Adrenal gland (tissue), 5 donors: Measurements from ENCODE around the gene TRPM5.

Experiments
- POLR2A ChIP-seq, 2 donors: fragments of 450-650 bp; IDR thresholded peaks; one replicate each; pipeline ENCODE4 v1.6.1; 2017; ENCODE audit warnings: antibody characterized with exemption in 2 of 2, mild to moderate bottlenecking in 2 of 2, moderate library complexity in 1 of 2
- TF ChIP-seq, protein P1 (sequence below), 6 experiments: fragments of 450-650 bp in 4 of 6; fragments of 200-600 bp in 2 of 6; sonication (generic) in 1 of 6; IDR thresholded peaks; 1 replicate in 5 of 6; 2 replicates in 1 of 6; pipeline versions ENCODE4 v1.5.1 to v1.8.0; 2016 to 2021; ENCODE audit warnings: antibody characterized with exemption in 6 of 6, mild to moderate bottlenecking in 2 of 6, moderate library complexity in 1 of 6
- donor health status: DM: no; HTN: no; CAD: no.

- TF ChIP-seq, protein P1, sequence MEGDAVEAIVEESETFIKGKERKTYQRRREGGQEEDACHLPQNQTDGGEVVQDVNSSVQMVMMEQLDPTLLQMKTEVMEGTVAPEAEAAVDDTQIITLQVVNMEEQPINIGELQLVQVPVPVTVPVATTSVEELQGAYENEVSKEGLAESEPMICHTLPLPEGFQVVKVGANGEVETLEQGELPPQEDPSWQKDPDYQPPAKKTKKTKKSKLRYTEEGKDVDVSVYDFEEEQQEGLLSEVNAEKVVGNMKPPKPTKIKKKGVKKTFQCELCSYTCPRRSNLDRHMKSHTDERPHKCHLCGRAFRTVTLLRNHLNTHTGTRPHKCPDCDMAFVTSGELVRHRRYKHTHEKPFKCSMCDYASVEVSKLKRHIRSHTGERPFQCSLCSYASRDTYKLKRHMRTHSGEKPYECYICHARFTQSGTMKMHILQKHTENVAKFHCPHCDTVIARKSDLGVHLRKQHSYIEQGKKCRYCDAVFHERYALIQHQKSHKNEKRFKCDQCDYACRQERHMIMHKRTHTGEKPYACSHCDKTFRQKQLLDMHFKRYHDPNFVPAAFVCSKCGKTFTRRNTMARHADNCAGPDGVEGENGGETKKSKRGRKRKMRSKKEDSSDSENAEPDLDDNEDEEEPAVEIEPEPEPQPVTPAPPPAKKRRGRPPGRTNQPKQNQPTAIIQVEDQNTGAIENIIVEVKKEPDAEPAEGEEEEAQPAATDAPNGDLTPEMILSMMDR (IDR thresholded peaks at IDR 0.05) = no peak
- TF ChIP-seq POLR2A (IDR thresholded peaks at IDR 0.05) = no peak
These were observed 40.3 kb upstream of the TRPM5 start for GRCh38 chr11:2484576-2485125.
